ENCODE measurements around the gene ADAMTS12.

The ADAMTS12 gene

DNA sequence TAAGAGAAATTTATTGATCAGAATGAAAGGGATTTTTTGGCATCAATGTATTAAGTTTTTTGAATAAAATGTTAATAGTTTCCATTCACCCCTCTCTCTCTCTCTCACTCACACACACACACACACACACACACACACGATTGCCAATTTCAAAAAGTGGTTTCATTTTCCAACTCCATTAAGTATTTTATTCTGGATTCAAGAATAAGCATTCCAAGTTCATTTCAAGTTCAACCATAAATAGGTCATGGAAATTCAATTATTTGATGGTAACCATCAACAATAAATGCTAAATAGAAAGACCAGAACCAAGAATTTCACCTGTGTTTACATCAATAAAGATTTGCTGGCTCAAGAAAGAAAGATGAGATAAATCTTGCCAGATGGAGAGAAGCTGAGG, 171.6 kb downstream of the ADAMTS12 start:
- in situ Hi-C loops (cut with HindIII; ENCODE audit: low sequenced_read_pairs): no loop called here

GRCh38 chr5:33719769-33720168, 172.0 kb downstream of the ADAMTS12 start:
- in situ Hi-C loops (cut with HindIII; ENCODE audit: low sequenced_read_pairs): no loop called here

DNA sequence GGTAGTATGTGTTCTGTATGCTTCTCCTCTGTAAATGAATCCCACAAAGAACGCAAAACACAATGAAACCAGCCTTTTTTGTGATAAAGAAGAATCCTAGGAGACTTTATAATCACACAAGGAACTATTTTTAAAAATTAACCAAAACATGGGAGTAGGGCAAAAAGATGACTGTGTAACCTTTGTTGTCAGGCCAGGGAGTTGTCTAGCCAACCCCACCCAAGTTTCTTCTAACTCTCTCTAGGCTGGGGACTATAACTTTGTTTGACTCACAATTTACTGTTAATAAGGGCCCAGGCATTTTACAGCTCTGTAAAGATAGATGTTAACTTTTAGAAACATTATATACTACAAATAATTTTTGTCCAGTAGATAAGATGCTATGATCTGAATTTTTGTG, 176.1 kb downstream of the ADAMTS12 start:
- in situ Hi-C loops (cut with HindIII; ENCODE audit: low sequenced_read_pairs): no loop called here

- in situ Hi-C loops (cut with HindIII; ENCODE audit: low sequenced_read_pairs): no loop called here
These were observed 178.5 kb downstream of the ADAMTS12 start for GRCh38 chr5:33713136-33713765.

GRCh38 chr5:33712664-33713063, 179.1 kb downstream of the ADAMTS12 start:
- in situ Hi-C loops (cut with HindIII; ENCODE audit: low sequenced_read_pairs): no loop called here

DNA sequence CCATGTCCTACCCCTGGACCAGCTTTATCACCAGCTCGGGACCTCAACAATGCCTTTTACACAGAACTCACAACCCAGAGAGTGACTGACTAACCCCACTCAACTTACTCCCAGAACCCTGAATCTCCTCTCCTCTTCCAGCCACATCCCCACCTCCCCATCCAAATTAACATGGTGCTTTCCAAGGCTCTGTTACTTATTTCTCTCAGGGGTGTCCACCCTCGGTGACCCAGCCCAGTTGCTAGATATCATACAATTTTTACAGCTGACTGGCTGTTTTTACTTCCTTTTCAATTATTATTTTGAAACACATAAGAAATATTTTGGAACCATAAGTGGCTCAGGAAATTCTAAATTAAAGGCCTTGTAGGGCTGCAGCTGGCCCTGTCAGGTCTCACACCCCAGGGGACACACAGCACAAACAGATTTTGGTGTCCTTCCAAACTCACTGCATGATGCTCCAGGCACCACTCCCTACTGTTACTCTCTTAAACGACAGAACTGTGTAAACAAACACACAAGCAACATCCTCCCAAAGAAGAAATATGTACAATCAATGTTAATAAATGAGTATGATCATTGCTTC, 180.6 kb downstream of the ADAMTS12 start:
- in situ Hi-C loops (cut with HindIII; ENCODE audit: low sequenced_read_pairs): no loop called here

GRCh38 chr5:33702867-33703266, 188.9 kb downstream of the ADAMTS12 start:
- in situ Hi-C loops (cut with HindIII; ENCODE audit: low sequenced_read_pairs): no loop called here

GRCh38 chr5:33701951-33702350, 189.8 kb downstream of the ADAMTS12 start:
- in situ Hi-C loops (cut with HindIII; ENCODE audit: low sequenced_read_pairs): no loop called here

DNA sequence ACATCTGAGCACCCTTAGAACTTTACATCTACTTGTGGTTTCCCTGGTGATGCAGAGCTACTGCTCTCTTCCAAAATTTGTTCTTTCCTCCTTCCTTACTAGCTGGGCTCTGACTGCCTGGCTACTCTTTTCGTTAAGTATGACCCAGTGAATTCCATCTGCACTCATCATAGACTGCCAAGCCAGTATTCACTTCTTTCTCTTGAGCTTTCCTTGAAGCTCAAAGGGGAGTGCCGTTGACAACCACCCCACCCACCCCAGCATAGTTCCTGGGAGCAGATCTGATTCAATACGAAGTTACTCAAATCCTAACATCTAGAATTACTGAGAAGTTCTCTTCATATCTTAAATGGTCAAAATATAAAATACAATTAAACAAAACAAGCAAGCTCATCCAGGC, 190.5 kb downstream of the ADAMTS12 start:
- in situ Hi-C loops (cut with HindIII; ENCODE audit: low sequenced_read_pairs): no loop called here

GRCh38 chr5:33696411-33696810, 195.4 kb downstream of the ADAMTS12 start:
- in situ Hi-C loops (cut with HindIII; ENCODE audit: low sequenced_read_pairs): no loop called here

- in situ Hi-C loops (cut with HindIII; ENCODE audit: low sequenced_read_pairs): no loop called here
These were observed 198.8 kb downstream of the ADAMTS12 start for GRCh38 chr5:33692980-33693379.

DNA sequence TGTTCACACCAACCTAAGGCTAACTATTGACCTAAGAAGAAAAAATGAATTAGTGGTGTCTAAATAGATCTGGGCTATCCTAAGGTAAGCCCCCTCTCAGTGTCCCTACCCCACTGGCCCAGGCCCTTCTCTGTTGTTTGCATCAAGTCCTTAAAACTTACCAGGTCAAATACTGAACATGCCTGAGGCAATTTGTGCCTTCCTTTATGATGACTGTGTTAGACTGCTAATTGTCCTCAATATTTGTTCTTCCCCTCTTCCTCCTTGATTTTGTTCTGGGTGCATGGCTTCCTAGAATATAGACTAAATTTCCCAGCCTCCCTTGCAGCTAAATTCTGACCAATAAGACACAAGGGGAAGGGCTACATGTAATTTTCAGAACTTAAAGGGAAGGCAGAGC, 199.9 kb downstream of the ADAMTS12 start:
- in situ Hi-C loops (cut with HindIII; ENCODE audit: low sequenced_read_pairs): no loop called here

DNA sequence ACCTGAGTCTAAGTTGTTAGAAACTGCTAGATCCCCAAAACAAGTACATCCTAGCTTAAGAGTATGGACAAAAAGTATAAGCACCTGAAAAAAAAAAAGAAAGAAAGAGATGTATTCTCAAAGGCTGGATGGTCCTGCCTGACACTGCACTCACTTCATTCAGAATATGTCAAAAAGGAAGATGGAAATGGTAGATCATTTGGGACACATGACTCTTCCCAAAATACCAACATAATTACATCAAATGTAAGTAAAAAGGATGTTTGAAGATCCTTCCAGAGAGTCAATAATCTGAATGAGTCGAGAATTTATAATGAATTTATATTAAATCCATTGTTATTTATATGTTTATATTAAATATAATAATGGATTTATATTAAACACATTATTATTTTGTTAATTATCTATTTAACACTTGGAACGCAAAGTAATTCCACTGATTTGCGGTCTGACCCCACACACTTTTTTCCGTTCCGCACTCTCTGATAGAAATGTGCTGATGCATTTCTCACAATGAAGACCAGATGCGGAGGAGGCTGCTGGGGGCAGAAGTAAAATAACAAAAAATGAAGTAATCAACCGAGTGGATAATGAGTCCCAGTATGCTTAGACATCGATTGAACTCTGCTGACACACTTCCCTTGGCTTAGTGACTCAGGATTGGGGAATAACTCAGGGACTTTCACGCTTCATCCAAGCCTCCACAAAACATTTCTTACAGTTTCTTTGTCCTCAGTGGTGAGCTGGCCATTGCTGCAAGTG, 201.2 kb downstream of the ADAMTS12 start:
- in situ Hi-C loops (cut with HindIII; ENCODE audit: low sequenced_read_pairs): no loop called here

GRCh38 chr5:33688526-33688925, 203.3 kb downstream of the ADAMTS12 start:
- in situ Hi-C loops (cut with HindIII; ENCODE audit: low sequenced_read_pairs): no loop called here

GRCh38 chr5:33688066-33688465, 203.7 kb downstream of the ADAMTS12 start:
- in situ Hi-C loops (cut with HindIII; ENCODE audit: low sequenced_read_pairs): no loop called here

- in situ Hi-C loops (cut with HindIII; ENCODE audit: low sequenced_read_pairs): no loop called here
These were observed 205.7 kb downstream of the ADAMTS12 start for GRCh38 chr5:33685873-33686755.

DNA sequence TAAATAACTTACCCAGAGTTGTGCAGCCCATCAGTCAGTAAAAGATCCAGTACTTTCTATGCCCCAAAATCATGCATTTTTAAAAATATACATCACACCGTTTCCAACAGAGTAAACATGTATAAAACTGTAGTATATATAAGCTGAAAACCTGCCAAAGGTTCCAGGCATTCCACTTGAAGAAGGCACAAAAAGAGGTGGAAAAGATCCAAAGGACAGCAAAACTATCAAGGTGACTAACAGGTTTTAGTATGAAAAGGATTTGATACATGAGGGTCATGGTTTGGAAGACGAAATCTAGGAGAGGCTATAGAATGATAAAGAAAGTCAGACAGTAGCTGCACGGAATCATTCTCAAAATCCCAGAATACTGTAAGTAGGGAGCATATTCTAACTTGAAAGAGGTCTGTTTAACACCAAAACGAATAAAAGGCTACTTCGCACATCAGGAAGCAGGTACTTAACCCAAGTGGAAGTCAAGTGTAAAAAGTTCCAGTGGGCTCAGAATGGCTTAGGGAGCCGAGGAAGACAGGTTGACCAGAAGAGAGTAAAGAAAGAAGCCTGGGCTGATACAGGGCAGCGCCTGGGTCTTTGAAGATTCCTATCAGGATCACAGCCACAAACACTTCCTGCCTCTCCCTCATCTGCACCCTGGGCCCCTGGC, 207.2 kb downstream of the ADAMTS12 start:
- in situ Hi-C loops (cut with HindIII; ENCODE audit: low sequenced_read_pairs): no loop called here

- in situ Hi-C loops (cut with HindIII; ENCODE audit: low sequenced_read_pairs): no loop called here
These were observed 212.0 kb downstream of the ADAMTS12 start for GRCh38 chr5:33679791-33680190.

GRCh38 chr5:33675958-33676464, 215.8 kb downstream of the ADAMTS12 start:
- in situ Hi-C loops (cut with HindIII; ENCODE audit: low sequenced_read_pairs): no loop called here

DNA sequence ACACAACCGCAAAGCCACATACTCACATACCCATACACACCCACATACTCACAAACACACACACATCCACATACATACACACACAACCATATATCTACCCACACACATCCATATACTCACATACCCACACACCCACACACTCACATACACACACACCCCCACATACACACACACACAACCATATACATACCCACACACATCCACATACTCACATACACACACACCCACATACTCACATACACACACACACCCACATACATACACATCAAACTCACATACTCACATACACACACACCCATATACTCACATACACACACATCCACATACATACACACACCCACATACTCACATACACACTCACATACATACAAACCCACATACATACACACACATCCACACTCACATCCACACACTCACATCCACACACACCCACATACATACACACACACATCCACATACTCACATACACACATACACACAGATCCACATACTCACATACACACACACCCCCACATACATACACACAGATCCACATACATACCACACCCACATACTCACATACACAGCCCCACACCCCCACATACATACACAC, 220.0 kb downstream of the ADAMTS12 start:
- in situ Hi-C loops (cut with HindIII; ENCODE audit: low sequenced_read_pairs): no loop called here
